ENCODE data around the gene ITGAD.

Gene ITGAD

DNA sequence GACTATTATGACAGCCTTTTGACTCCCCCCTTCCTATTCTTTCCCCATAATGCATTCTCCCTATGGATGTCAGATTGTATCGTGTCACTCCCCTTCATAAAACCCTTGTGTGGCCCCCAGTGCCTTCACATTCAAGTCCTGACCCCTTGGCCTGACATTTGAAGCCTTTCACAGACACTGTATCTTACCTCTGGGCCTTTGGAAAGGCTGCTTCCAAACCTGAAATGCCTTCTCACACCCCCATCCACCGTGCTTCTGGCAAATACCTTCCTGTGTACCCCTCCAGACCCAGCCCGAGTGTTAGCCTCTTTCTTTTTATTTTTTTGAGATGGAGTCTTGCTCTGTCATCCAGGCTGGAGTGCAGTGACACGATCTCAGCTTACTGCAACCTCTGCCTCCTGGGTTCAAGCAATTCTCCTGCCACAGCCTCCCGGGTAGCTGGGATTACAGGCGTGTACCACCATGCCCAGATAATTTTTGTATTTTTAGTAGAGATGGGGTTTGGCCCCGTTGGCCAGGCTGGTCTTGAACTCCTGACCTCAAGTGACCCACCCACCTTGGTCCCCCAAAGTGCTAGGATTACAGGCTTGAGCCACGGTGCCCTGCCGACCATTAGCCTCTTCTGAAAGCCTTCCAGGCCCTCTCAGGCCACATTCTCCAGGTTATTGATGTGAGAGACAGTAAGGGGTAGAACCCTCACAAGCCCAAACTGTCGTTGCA is 68.2 kb downstream of the ITGAD start:
- TF ChIP-seq CTCF (IDR thresholded peaks at IDR 0.05) = no peak

DNA sequence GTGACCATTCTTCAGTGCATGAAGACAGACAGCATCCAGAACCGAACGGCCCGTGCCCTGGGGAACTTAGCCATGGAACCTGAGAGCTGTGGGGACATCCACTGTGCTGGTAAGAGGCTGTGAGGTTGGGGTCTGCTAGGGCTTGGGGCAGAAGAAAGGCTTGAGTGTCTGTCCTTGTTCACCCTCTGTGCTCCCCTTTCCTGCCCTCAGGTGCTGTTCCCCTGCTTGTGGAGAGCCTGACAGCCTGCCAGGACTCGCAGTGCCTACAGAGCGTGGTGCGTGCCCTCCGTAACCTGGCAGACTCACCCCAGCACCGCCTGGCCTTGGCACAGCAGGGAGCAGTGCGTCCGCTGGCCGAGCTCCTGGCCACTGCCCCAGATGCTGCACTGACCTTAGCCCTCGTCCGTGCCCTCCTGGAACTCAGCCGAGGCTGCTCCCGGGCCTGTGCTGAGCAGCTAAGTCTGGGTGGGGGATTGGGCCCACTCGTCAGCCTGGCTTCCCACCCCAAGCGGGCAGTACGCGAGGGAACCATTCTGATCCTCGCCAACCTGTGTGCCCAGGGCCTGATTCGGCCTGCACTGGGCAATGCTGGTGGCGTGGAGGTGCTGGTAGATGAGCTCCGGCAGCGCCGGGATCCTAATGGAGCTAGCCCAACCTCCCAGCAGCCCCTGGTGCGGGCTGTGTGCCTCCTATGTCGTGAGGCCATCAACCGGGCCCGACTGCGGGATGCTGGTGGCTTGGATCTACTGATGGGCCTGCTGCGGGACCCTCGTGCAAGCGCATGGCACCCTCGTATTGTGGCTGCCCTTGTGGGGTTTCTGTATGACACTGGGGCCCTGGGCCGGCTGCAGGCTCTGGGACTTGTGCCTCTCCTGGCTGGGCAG is 69.0 kb downstream of the ITGAD start:
- no peak for TF ChIP-seq CTCF (IDR thresholded peaks at IDR 0.05)

DNA sequence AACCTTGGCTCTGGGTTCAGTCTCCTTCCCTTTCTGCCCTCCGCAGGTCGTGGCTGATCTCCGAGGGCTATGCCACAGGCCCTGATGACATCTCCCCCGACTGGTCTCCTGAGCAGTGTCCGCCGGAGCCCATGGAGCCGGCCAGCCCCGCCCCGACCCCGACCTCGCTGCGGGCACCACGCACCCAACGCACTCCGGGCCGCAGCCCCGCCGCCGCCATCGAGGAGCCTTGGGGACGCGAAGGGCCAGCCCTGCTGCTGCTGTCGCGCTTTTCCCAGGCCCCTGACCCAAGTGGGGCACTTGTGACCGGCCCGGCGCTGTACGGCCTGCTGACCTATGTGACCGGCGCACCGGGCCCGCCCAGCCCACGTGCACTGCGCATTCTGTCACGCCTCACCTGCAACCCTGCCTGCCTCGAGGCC is 71.2 kb downstream of the ITGAD start:
- TF ChIP-seq CTCF (IDR thresholded peaks at IDR 0.05) = no peak

GRCh38 chr16:31464781-31465260 is 71.7 kb downstream of the ITGAD start:
- no peak for TF ChIP-seq CTCF (IDR thresholded peaks at IDR 0.05)

- no peak for TF ChIP-seq CTCF (IDR thresholded peaks at IDR 0.05)
These were observed 72.7 kb downstream of the ITGAD start for GRCh38 chr16:31465788-31466370.

DNA sequence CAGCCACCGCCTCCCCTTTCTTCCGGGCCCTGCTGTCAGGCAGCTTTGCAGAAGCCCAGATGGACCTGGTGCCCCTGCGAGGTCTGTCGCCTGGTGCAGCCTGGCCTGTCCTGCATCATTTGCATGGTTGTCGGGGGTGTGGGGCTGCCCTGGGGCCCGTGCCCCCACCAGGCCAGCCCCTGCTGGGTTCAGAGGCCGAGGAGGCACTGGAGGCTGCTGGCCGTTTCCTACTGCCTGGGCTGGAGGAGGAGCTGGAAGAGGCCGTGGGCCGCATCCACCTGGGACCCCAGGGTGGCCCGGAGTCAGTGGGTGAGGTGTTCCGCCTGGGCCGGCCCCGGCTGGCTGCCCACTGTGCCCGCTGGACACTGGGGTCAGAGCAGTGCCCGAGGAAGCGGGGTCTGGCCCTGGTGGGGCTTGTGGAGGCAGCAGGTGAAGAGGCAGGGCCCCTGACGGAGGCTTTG is 73.3 kb downstream of the ITGAD start:
- no peak for TF ChIP-seq CTCF (IDR thresholded peaks at IDR 0.05)

DNA sequence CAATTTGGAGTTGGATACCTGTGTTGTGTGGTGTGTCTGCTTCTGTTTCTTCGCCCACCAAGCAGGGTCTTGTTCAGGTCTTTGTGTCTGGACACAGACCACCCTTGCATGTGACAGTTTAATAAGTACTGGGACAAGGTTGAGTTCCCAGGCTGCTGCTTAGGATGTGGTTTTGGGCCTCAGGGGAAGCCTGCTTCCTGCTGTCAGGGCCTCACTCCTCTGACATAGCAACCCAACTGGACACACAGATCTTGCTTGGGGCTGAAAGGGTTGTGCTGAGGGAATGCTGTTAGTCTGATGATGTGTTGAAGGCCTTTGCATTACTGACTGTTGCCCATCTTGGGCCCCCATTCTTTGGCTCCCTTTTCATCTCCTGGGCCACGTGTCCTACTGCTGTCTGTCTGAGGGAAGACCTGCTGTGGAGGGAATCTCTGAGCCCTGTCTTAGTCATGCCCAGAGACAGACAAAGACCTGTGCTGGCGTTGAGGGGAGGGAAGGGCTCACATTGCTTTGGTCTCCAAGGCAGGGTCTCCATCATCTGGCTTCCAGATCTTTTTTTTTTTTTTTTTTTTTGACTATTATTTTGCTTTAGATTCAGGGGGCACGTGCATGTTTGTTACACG is 74.1 kb downstream of the ITGAD start:
- TF ChIP-seq CTCF (IDR thresholded peaks at IDR 0.05) = no peak
